ENCODE data around the gene SNX9.

GRCh38 chr6:157927011-157927410, 104.0 kb downstream of the SNX9 start:
- TF ChIP-seq POLR2AphosphoS5 (IDR thresholded peaks at IDR 0.05) (no peak), CTCF (IDR thresholded peaks at IDR 0.05) (no peak), POLR2A (IDR thresholded peaks at IDR 0.05) (no peak), EP300 (IDR thresholded peaks at IDR 0.05; ENCODE audit: low read depth) (no peak)

Data from transverse colon (tissue), 4 donors.